Measurements from ENCODE around the gene PDHX. TPM values are rescaled to one million over a fixed set of nuclear protein-coding genes. Genes with fewer than 3 reads are reported as not detected.

Gene PDHX
- total RNA-seq, 4 donors from 2014 or later: 18.0 to 30.5 (median 26.2) TPM

GRCh38 chr11:35013514-35014233, 97.3 kb downstream of the PDHX start:
- TF ChIP-seq CTCF (IDR thresholded peaks at IDR 0.05): no peak
- TF ChIP-seq POLR2A (IDR thresholded peaks at IDR 0.05): no peak
- WGBS, 2 donors: 25 to 33% methylated on average over 3 of the region's 3 CpGs
- H3K4me3 ChIP-seq (ENCODE audit: low read depth, poor library complexity, severe bottlenecking): no peak overlapping the region
- no peak for DNase-seq (ENCODE audit: low spot score in 2 of 2)
- intact Hi-C loops (cut with DNase I; ENCODE audit: low total_unique reads): no loop called here

- TF ChIP-seq CTCF (IDR thresholded peaks at IDR 0.05) (no peak), POLR2A (IDR thresholded peaks at IDR 0.05) (no peak)
- no peak overlapping the region for H3K4me3 ChIP-seq (ENCODE audit: low read depth, poor library complexity, severe bottlenecking)
- intact Hi-C loops (cut with DNase I; ENCODE audit: low total_unique reads): no loop called here
- WGBS, 2 donors: 33 to 55% methylated on average over 2 of the region's 2 CpGs
- no peak for DNase-seq (ENCODE audit: low spot score in 2 of 2)
These were observed 97.9 kb downstream of the PDHX start for GRCh38 chr11:35014346-35014745.

GRCh38 chr11:35015621-35016387, 99.4 kb downstream of the PDHX start:
- intact Hi-C loops (cut with DNase I; ENCODE audit: low total_unique reads): no loop called here
- no peak for DNase-seq (ENCODE audit: low spot score in 2 of 2)
- TF ChIP-seq POLR2A (IDR thresholded peaks at IDR 0.05) (no peak), CTCF (IDR thresholded peaks at IDR 0.05) (no peak)
- WGBS, 2 donors: 63 to 64% methylated on average over 6 of the region's 6 CpGs
- no peak overlapping the region for H3K4me3 ChIP-seq (ENCODE audit: low read depth, poor library complexity, severe bottlenecking)

GRCh38 chr11:35016916-35017315, 100.5 kb downstream of the PDHX start:
- WGBS, 2 donors: 67 to 81% methylated on average over 4 of the region's 4 CpGs
- intact Hi-C loops (cut with DNase I; ENCODE audit: low total_unique reads): no loop called here
- H3K4me3 ChIP-seq (ENCODE audit: low read depth, poor library complexity, severe bottlenecking): no peak overlapping the region
- TF ChIP-seq POLR2A (IDR thresholded peaks at IDR 0.05) (no peak), CTCF (IDR thresholded peaks at IDR 0.05) (no peak)
- DNase-seq (ENCODE audit: low spot score in 2 of 2): no peak

GRCh38 chr11:35017528-35018342, 101.3 kb downstream of the PDHX start:
- no peak for TF ChIP-seq POLR2A (IDR thresholded peaks at IDR 0.05)
- no peak for TF ChIP-seq CTCF (IDR thresholded peaks at IDR 0.05)
- intact Hi-C loops (cut with DNase I; ENCODE audit: low total_unique reads): no loop called here
- DNase-seq (ENCODE audit: low spot score in 2 of 2): no peak

More at GRCh38 chr11:35017528-35018342, 101.3 kb downstream of the PDHX start:
- 87% methylated on average over 8 of the region's 8 CpGs for WGBS, 2 donors
- no peak overlapping the region for H3K4me3 ChIP-seq (ENCODE audit: low read depth, poor library complexity, severe bottlenecking)
